ENCODE measurements around the gene TTC28. TPM values are rescaled to one million over a fixed set of nuclear protein-coding genes. Genes with fewer than 3 reads are reported as not detected.
"Not testable (repeated sequence)": the region's sequence is repeated elsewhere in the genome, so short reads cannot be mapped to it uniquely, and the experiment has no call there.

Gene TTC28
- polyA plus RNA-seq, 4 donors = 34.8 to 51.9 (median 36.8) TPM

- no peak for DNase-seq (ENCODE audit: low read depth in 4 of 4, low spot score in 3 of 4)
Measured at GRCh38 chr22:28608546-28608945, 71.1 kb downstream of the TTC28 start.

GRCh38 chr22:28607795-28608194 lies 71.8 kb downstream of the TTC28 start:
- DNase-seq (ENCODE audit: low read depth in 4 of 4, low spot score in 3 of 4) = no peak

- DNase-seq (ENCODE audit: low read depth in 4 of 4, low spot score in 3 of 4) = no peak
Measured at GRCh38 chr22:28604966-28605761, 74.5 kb downstream of the TTC28 start.

GRCh38 chr22:28601915-28602314 lies 77.7 kb downstream of the TTC28 start:
- DNase-seq (ENCODE audit: low read depth in 4 of 4, low spot score in 3 of 4) = no peak

- peak in 1 of 4 donors; percentile 39 for DNase-seq (ENCODE audit: low read depth in 4 of 4, low spot score in 3 of 4)
Measured at GRCh38 chr22:28600546-28601143, 79.0 kb downstream of the TTC28 start.

- DNase-seq (ENCODE audit: low read depth in 4 of 4, low spot score in 3 of 4) = no peak
Measured at GRCh38 chr22:28599693-28600092, 79.9 kb downstream of the TTC28 start.

GRCh38 chr22:28597665-28598064 lies 82.0 kb downstream of the TTC28 start:
- DNase-seq (ENCODE audit: low read depth in 4 of 4, low spot score in 3 of 4) = no peak

GRCh38 chr22:28594797-28595462 lies 84.7 kb downstream of the TTC28 start:
- DNase-seq (ENCODE audit: low read depth in 4 of 4, low spot score in 3 of 4) = peak in 2 of 4 donors; percentile 47 to 55

- DNase-seq (ENCODE audit: low read depth in 4 of 4, low spot score in 3 of 4) = no peak
Measured at GRCh38 chr22:28594076-28594796, 85.4 kb downstream of the TTC28 start.

- DNase-seq (ENCODE audit: low read depth in 4 of 4, low spot score in 3 of 4) = no peak
Measured at GRCh38 chr22:28593299-28593698, 86.3 kb downstream of the TTC28 start.

- no peak for DNase-seq (ENCODE audit: low read depth in 4 of 4, low spot score in 3 of 4)
Measured at GRCh38 chr22:28589102-28589750, 90.4 kb downstream of the TTC28 start.

- DNase-seq (ENCODE audit: low read depth in 4 of 4, low spot score in 3 of 4) = no peak
Measured at GRCh38 chr22:28585324-28585723, 94.3 kb downstream of the TTC28 start.

GRCh38 chr22:28582806-28583205 lies 96.8 kb downstream of the TTC28 start:
- DNase-seq (ENCODE audit: low read depth in 4 of 4, low spot score in 3 of 4) = no peak

GRCh38 chr22:28581016-28581415 lies 98.6 kb downstream of the TTC28 start:
- DNase-seq (ENCODE audit: low read depth in 4 of 4, low spot score in 3 of 4) = no peak

GRCh38 chr22:28576162-28576561 lies 103.5 kb downstream of the TTC28 start:
- no peak for DNase-seq (ENCODE audit: low read depth in 4 of 4, low spot score in 3 of 4)

- DNase-seq (ENCODE audit: low read depth in 4 of 4, low spot score in 3 of 4) = no peak
Measured at GRCh38 chr22:28574159-28574788, 105.4 kb downstream of the TTC28 start.

- DNase-seq (ENCODE audit: low read depth in 4 of 4, low spot score in 3 of 4) = no peak
Measured at GRCh38 chr22:28570696-28571373, 108.8 kb downstream of the TTC28 start.

- DNase-seq (ENCODE audit: low read depth in 4 of 4, low spot score in 3 of 4) = not testable (repeated sequence)
Measured at GRCh38 chr22:28568974-28569373, 110.7 kb downstream of the TTC28 start.

GRCh38 chr22:28568099-28568498 lies 111.5 kb downstream of the TTC28 start:
- no peak for DNase-seq (ENCODE audit: low read depth in 4 of 4, low spot score in 3 of 4)

All from left renal pelvis (tissue), 4 donors.